ENCODE measurements around the gene C19orf67. TPM values are rescaled to one million over a fixed set of nuclear protein-coding genes. Genes with fewer than 3 reads are reported as not detected.

C19orf67 gene
- total and polyA plus RNA-seq, 2 of the 4 experiments (the other 2 are of a cell fraction) = not detected

DNA sequence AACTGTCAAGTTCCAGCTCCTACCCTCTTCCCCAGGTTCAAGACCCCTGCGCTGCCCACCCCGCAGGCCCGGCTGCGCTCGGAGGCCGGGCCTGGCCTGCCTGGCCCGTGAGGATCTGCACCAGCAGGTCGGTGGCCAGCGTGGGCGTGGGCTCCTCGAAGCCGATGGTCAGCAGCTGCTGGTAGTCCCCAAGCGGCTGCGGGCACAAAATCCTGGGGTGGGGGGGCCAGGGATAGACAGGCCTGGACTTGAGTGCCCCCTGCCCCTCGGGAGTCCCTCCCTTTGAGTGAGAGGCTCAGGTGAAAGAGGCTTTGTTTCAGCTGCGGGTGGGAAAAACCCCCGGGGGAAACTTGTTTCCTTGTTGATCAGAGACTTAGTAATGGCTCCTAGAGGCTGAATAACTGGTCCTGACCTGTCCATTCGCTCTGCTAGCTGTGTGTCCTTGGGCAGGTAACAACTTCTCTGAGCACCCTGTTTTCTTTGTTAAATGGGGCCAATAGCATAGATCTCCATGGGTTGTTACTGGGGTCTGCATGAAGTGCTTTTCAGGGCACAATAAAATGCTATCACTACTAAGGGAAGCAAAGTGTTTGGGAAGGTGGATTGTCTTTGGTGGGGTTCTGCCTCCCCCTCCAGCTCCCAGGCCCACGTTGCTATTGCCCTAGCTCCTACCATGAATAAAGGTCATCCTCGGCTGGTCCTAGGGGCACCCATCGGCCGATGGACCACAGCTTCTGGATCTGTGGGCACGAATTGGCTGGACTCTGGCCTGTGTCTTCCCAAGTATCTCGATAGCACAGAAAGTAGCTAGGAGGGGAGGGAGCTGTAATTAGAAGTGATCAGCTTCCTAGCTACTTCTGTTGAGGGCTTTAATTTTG is 3.5 kb downstream of the C19orf67 start (continued):
- TF ChIP-seq FOS (IDR thresholded peaks at IDR 0.05; ENCODE audit: low read depth, low read length) = no peak
- TF ChIP-seq RCOR1 (IDR thresholded peaks at IDR 0.05; ENCODE audit: insufficient replicate concordance, low read length) = no peak

Data from IMR-90 (cell line).